HEK293 (cell line): ENCODE results near the gene NAT14.

Source experiments
- CTCF ChIP-seq: fragments of 450-650 bp; formaldehyde crosslinking; IDR thresholded peaks from 2 replicates; pipeline ENCODE4 v1.5.1; 2016; ENCODE audit warnings: missing biosample characterization, missing genetic modification characterization
- ZNF335 ChIP-seq: fragments of 450-650 bp; formaldehyde crosslinking; conservative IDR thresholded peaks from 2 replicates; pipeline ENCODE4 v1.5.1; 2016; ENCODE audit warnings: missing biosample characterization, missing genetic modification characterization
- ZNF530 ChIP-seq: fragments of 450-650 bp; formaldehyde crosslinking; IDR thresholded peaks from 2 replicates; pipeline ENCODE4 v1.5.1; 2016; ENCODE audit warnings: low read depth, missing biosample characterization, missing genetic modification characterization
- ZNF610 ChIP-seq: fragments of 450-650 bp; formaldehyde crosslinking; IDR thresholded peaks from 2 replicates; pipeline ENCODE4 v1.5.1; 2016; ENCODE audit warnings: missing biosample characterization, missing genetic modification characterization, borderline replicate concordance

- TF ChIP-seq CTCF (tag by site-specific recombination) (no peak), ZNF530 (tag by site-specific recombination) (no peak), ZNF335 (tag by site-specific recombination) (no peak), ZNF610 (tag by site-specific recombination) (no peak)
These were observed 51.0 kb downstream of the NAT14 start for GRCh38 chr19:55535965-55536350.
